Stimulated activated CD4-positive, alpha-beta T cell treated with anti-CD3 and anti-CD28 coated beads, Interleukin-4, amount 100 ng/mL, for 24 hours (primary cell): ENCODE results near the gene PODNL1.

Experiments
- DNase-seq: peaks from one replicate; pipeline ENCODE4 v3.0.0-alpha.2; 2020

Gene PODNL1

GRCh38 chr19:13887517-13887916, 50.7 kb downstream of the PODNL1 start:
- no peak for DNase-seq

- no peak for DNase-seq
Observed at GRCh38 chr19:13887018-13887436, 51.2 kb downstream of the PODNL1 start.

GRCh38 chr19:13885826-13886365, 52.3 kb downstream of the PODNL1 start:
- no peak for DNase-seq

- no peak for DNase-seq
Observed at GRCh38 chr19:13884726-13885591, 53.3 kb downstream of the PODNL1 start.

- no peak for DNase-seq
Observed at GRCh38 chr19:13883516-13884064, 54.6 kb downstream of the PODNL1 start.

- DNase-seq, result no peak
Observed at GRCh38 chr19:13882836-13883235, 55.4 kb downstream of the PODNL1 start.

GRCh38 chr19:13882419-13882795, 55.8 kb downstream of the PODNL1 start:
- DNase-seq, result no peak

GRCh38 chr19:13881692-13882418, 56.4 kb downstream of the PODNL1 start:
- DNase-seq, result peak; percentile 51

- no peak for DNase-seq
Observed at GRCh38 chr19:13881251-13881691, 56.9 kb downstream of the PODNL1 start.
